ENCODE data around the gene ORM1.

DNA sequence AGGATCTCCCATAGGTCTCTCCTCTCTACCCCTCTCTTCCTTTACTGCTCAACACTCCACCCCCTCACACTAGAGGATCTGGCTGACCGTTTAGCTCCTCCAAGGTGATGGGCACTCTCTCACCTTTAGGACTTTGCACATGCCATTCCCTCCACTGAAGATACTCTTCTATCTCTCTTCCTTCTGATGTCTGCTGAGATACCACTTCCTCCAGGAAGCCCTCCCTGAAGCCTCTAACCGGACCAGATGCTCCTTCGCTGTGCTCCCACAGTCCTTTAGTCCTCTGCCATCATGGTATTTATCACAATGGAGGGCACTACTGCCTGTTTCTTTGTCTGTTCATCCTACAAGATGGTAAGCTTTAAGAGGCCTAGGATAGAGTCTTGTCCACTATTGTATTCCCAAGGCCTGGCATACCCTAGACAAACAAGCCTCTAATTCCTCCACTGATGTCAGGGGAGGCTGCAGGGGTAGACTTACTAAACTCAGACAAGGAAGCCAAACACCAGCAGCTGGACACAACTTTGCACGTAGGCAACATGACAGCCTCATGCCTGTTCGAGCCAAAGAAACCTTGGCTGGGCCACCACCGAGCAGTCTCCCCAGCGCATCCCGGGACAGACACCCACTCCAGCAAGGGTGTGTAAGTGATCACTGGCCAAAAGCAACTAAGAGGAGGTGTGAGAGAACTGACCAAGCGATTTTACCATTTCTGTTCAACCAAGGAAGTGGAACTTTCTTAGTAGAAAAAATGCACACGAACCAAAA is 27.0 kb downstream of the ORM1 start:
- TF ChIP-seq GATA2 (IDR thresholded peaks at IDR 0.05; ENCODE audit: low read depth, low read length) = no peak
- no peak for TF ChIP-seq GATA3 (IDR thresholded peaks at IDR 0.05; ENCODE audit: low read depth, low read length)

Measured in SH-SY5Y (cell line).